Stomach (tissue), 9 donors: Measurements from ENCODE around the gene CLDN18. TPM values are rescaled to one million over a fixed set of nuclear protein-coding genes. Genes with fewer than 3 reads are reported as not detected.

Experiments used
- DNase-seq, 2 donors: peaks; one replicate each; pipeline versions ENCODE4 v3.0.0 to v3.0.0-alpha.2; 2013 to 2019
- H3K27ac ChIP-seq, 5 donors: fragments of 200-600 bp in 4 of 5; sonication (generic) in 4 of 5; one replicate each; pipeline ENCODE4 v1.5.1; 2013 to 2019; ENCODE audit warnings: mild to moderate bottlenecking in 1 of 5, moderate library complexity in 1 of 5
- H3K27me3 ChIP-seq, 3 donors: fragments of 200-600 bp; sonication (generic); one replicate each; pipeline ENCODE4 v1.5.1; 2017 to 2019; ENCODE audit warnings: mixed run types in 1 of 3
- H3K36me3 ChIP-seq, 4 donors: fragments of 200-600 bp; sonication (generic); 1 replicate in 3 of 4; 2 replicates in 1 of 4; pipeline ENCODE4 v1.5.1; 2016 to 2019
- H3K4me1 ChIP-seq, 4 donors: fragments of 200-600 bp; sonication (generic); one replicate each; pipeline ENCODE4 v1.5.1; 2016 to 2019
- H3K4me3 ChIP-seq, 4 donors: fragments of 200-600 bp; sonication (generic) in 3 of 4; one replicate each; pipeline ENCODE4 v1.5.1; 2016 to 2019; ENCODE audit warnings: mild to moderate bottlenecking in 1 of 4
- H3K9me3 ChIP-seq, 4 donors: fragments of 200-600 bp; sonication (generic); one replicate each; pipeline ENCODE4 v1.5.1; 2016 to 2019
- EP300 ChIP-seq: sonication (generic); formaldehyde crosslinking; IDR thresholded peaks from one replicate; pipeline ENCODE4 v1.6.1; 2017; ENCODE audit warnings: antibody characterized with exemption
- POLR2A ChIP-seq, 4 donors: fragments of 450-650 bp; IDR thresholded peaks; one replicate each; pipeline ENCODE4 v1.6.1; 2016; ENCODE audit warnings: antibody characterized with exemption in 4 of 4, control low read depth in 2 of 4, mild to moderate bottlenecking in 1 of 4, moderate library complexity in 1 of 4
- POLR2AphosphoS5 ChIP-seq, 3 donors: sonication (generic); formaldehyde crosslinking; IDR thresholded peaks; one replicate each; pipeline ENCODE4 v1.6.1; 2016; ENCODE audit warnings: antibody characterized with exemption in 3 of 3
- WGBS, 5 donors: extraction: QIAGEN DNeasy Blood & Tissue Kit in 3 of 5; methylation state at CpG; one replicate each; pipeline versions ENCODE4 v1.1.5 to v1.1.7; 2013 to 2018; 5-methylcytosine and 5-hydroxymethylcytosine counted together
- intact Hi-C: fragments of 100-400 bp; cut with DNase I; formaldehyde crosslinking; loops from one replicate; pipeline ENCODE4 v1.15.1; 2023; ENCODE audit warnings: low total_unique reads
- polyA plus RNA-seq, 3 donors: library from polyadenylated mRNA; stranded (reverse); fragments of 200-250 nt; gene quantifications; one replicate each; pipeline ENCODE4 v1.2.3, GENCODE V29; 2013
- total RNA-seq, 5 donors: library from RNA; depleted of rRNA; stranded (reverse); fragments of >200 nt; gene quantifications; one replicate each; pipeline versions ENCODE4 v1.1.0 to v1.2.3, GENCODE V29; 2014 to 2016
- TF ChIP-seq, protein P1 (sequence below), 7 experiments: fragments of 450-650 bp in 4 of 7; fragments of 200-600 bp in 3 of 7; sonication (generic) in 3 of 7; IDR thresholded peaks; one replicate each; pipeline ENCODE4 v1.5.1; 2016 to 2019; ENCODE audit warnings: antibody characterized with exemption in 7 of 7, control low read depth in 2 of 7, mild to moderate bottlenecking in 1 of 7
- donor health status: healthy with polysubstance abuse.
- donor health status: Bipolar disorder and iron deficiency.
- donor health status: healthy.

The CLDN18 gene
- total and polyA plus RNA-seq, 8 donors: 1.4 to 1,096 (median 186) TPM

DNA sequence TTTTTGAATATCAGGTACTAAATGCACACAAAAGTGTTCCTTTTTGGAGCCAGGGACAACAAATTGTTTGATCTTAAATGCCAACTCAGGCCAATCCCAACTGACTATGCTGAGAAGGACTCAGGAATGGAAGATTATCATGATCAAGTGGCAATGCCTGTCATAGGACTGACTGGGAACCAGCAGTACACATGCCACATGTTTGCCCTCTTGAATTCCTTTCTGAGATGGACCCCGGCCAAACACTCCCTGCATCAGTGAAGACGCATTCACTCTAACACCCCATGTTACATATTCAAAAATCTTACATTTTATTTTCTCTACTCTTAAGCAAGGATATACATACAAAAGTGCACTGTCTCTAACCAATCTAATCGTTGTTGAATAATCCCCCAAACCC is 36.1 kb downstream of the CLDN18 start:
- H3K27me3 ChIP-seq: no peaks in the 10 kb centered on the region
- TF ChIP-seq, protein P1, sequence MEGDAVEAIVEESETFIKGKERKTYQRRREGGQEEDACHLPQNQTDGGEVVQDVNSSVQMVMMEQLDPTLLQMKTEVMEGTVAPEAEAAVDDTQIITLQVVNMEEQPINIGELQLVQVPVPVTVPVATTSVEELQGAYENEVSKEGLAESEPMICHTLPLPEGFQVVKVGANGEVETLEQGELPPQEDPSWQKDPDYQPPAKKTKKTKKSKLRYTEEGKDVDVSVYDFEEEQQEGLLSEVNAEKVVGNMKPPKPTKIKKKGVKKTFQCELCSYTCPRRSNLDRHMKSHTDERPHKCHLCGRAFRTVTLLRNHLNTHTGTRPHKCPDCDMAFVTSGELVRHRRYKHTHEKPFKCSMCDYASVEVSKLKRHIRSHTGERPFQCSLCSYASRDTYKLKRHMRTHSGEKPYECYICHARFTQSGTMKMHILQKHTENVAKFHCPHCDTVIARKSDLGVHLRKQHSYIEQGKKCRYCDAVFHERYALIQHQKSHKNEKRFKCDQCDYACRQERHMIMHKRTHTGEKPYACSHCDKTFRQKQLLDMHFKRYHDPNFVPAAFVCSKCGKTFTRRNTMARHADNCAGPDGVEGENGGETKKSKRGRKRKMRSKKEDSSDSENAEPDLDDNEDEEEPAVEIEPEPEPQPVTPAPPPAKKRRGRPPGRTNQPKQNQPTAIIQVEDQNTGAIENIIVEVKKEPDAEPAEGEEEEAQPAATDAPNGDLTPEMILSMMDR (IDR thresholded peaks at IDR 0.05): no peak
- TF ChIP-seq POLR2AphosphoS5 (IDR thresholded peaks at IDR 0.05): no peak
- TF ChIP-seq POLR2A (IDR thresholded peaks at IDR 0.05): no peak
- no peak for TF ChIP-seq EP300
- DNase-seq: no peak
- H3K36me3 ChIP-seq: peaks cover 0 to 9% (median 0%) of the 10 kb centered on the region in 4 donors
- intact Hi-C loops: no loop called here
- H3K4me3 ChIP-seq: no peak overlapping the region
- H3K4me1 ChIP-seq: no peaks in the 10 kb centered on the region
- 66 to 82% (median 70%) methylated on average over 3 of the region's 3 CpGs for WGBS, 5 donors
- H3K27ac ChIP-seq: no peak overlapping the region
- no peaks in the 10 kb centered on the region for H3K9me3 ChIP-seq

GRCh38 chr3:138046955-138047354 is 37.0 kb downstream of the CLDN18 start:
- Histone ChIP-seq H3K9me3 (no peaks in the 10 kb centered on the region), H3K4me3 (no peak overlapping the region), H3K36me3 (peaks cover 0 to 9% (median 0%) of the 10 kb centered on the region in 4 donors), H3K27ac (no peak overlapping the region), H3K27me3 (no peaks in the 10 kb centered on the region), H3K4me1 (no peaks in the 10 kb centered on the region)
- WGBS, 5 donors: 27 to 70% (median 51%) methylated on average over 3 of the region's 3 CpGs
- intact Hi-C loops: no loop called here
- no peak for DNase-seq
- TF ChIP-seq, protein P1 (IDR thresholded peaks at IDR 0.05): no peak
- TF ChIP-seq POLR2AphosphoS5 (IDR thresholded peaks at IDR 0.05) (no peak), EP300 (no peak)

- intact Hi-C loops: no loop called here
- Histone ChIP-seq H3K36me3 (peaks cover 0 to 9% (median 0%) of the 10 kb centered on the region in 4 donors), H3K27ac (no peak overlapping the region), H3K27me3 (no peaks in the 10 kb centered on the region), H3K4me1 (no peaks in the 10 kb centered on the region), H3K4me3 (no peak overlapping the region), H3K9me3 (no peaks in the 10 kb centered on the region)
- TF ChIP-seq, protein P1 (IDR thresholded peaks at IDR 0.05): no peak
- TF ChIP-seq EP300 (no peak), POLR2AphosphoS5 (IDR thresholded peaks at IDR 0.05) (no peak), POLR2A (IDR thresholded peaks at IDR 0.05) (no peak)
- DNase-seq: no peak
- 57 to 70% (median 64%) methylated on average over 5 of the region's 5 CpGs for WGBS, 5 donors
These were observed 37.7 kb downstream of the CLDN18 start for GRCh38 chr3:138047596-138048158.

- TF ChIP-seq EP300: no peak
- TF ChIP-seq, protein P1 (IDR thresholded peaks at IDR 0.05): peak in 2 of 7 experiments; percentile 8 to 13
- no peaks in the 10 kb centered on the region for H3K9me3 ChIP-seq
- H3K27ac ChIP-seq: no peak overlapping the region
- H3K4me1 ChIP-seq: no peaks in the 10 kb centered on the region
- H3K36me3 ChIP-seq: peaks cover 0 to 9% (median 0%) of the 10 kb centered on the region in 4 donors
- H3K27me3 ChIP-seq: no peaks in the 10 kb centered on the region
- intact Hi-C loops: no loop called here
- no peak overlapping the region for H3K4me3 ChIP-seq
- WGBS, 5 donors: 88 to 93% (median 92%) methylated on average over 9 of the region's 9 CpGs
- DNase-seq: no peak
These were observed 39.4 kb downstream of the CLDN18 start for GRCh38 chr3:138049157-138049919.
